Measurements from ENCODE around the gene CZIB. TPM values are rescaled to one million over a fixed set of nuclear protein-coding genes. Genes with fewer than 3 reads are reported as not detected.

Gene CZIB
- total and polyA plus RNA-seq, 2 of the 13 experiments (the other 11 are each of a cell fraction or from before 2014, with no cell fraction given), result 49.2 to 67.0 TPM

DNA sequence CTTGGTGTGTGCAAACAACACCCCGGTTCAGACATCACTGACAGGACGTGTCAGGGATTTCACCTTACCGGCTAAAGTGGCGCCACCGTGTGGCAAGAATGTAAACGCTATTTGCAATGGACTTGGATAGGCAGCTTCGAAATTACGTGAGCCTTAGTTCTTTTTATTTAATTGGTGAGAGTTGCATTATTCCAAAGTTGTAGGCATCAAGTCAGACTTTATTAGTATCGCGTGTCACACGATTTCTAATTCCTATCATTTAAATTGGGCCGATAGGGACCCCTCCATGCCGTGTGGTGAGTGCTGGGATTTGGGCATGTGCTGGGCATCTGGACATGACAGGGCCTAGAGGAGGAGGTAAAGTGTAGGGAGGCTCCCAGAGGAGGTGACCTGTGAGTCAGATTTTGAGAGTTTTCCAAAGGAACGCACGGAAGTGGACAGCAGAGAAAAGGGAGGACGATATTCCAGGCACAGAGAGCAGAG lies 38.3 kb downstream of the CZIB start (continued):
- TF ChIP-seq, protein P1, sequence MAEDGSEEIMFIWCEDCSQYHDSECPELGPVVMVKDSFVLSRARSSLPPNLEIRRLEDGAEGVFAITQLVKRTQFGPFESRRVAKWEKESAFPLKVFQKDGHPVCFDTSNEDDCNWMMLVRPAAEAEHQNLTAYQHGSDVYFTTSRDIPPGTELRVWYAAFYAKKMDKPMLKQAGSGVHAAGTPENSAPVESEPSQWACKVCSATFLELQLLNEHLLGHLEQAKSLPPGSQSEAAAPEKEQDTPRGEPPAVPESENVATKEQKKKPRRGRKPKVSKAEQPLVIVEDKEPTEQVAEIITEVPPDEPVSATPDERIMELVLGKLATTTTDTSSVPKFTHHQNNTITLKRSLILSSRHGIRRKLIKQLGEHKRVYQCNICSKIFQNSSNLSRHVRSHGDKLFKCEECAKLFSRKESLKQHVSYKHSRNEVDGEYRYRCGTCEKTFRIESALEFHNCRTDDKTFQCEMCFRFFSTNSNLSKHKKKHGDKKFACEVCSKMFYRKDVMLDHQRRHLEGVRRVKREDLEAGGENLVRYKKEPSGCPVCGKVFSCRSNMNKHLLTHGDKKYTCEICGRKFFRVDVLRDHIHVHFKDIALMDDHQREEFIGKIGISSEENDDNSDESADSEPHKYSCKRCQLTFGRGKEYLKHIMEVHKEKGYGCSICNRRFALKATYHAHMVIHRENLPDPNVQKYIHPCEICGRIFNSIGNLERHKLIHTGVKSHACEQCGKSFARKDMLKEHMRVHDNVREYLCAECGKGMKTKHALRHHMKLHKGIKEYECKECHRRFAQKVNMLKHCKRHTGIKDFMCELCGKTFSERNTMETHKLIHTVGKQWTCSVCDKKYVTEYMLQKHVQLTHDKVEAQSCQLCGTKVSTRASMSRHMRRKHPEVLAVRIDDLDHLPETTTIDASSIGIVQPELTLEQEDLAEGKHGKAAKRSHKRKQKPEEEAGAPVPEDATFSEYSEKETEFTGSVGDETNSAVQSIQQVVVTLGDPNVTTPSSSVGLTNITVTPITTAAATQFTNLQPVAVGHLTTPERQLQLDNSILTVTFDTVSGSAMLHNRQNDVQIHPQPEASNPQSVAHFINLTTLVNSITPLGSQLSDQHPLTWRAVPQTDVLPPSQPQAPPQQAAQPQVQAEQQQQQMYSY (CRISPR knock-in tag; IDR thresholded peaks at IDR 0.05), result 0 out of 2 replicates have a peak, but pooled peaks have one; percentile 39
- TF ChIP-seq HOXA5 (CRISPR knock-in tag; IDR thresholded peaks at IDR 0.05) (no peak; the same call in 1 of the 2 replicates), LCORL (IDR thresholded peaks at IDR 0.05) (no peak), LCORL (CRISPR knock-in tag; IDR thresholded peaks at IDR 0.05) (peak; percentile 47; the same call in 1 of the 2 replicates), JUN (CRISPR knock-in tag; IDR thresholded peaks at IDR 0.05) (0 out of 2 replicates have a peak, but pooled peaks have one; percentile 16), POGZ (CRISPR knock-in tag; IDR thresholded peaks at IDR 0.05) (0 out of 2 replicates have a peak, but pooled peaks have one; percentile 28), TEAD3 (CRISPR knock-in tag; optimal IDR thresholded peaks at IDR 0.05; ENCODE audit: borderline replicate concordance) (peak; percentile 100), ZNF207 (IDR thresholded peaks at IDR 0.05; ENCODE audit: borderline replicate concordance) (no peak), KLF15 (CRISPR knock-in tag; IDR thresholded peaks at IDR 0.05; ENCODE audit: borderline replicate concordance) (0 out of 2 replicates have a peak, but pooled peaks have one; percentile 41), ASH2L (IDR thresholded peaks at IDR 0.05; ENCODE audit: insufficient read length, low read depth, low read length) (peak; percentile 16), HNRNPH1 (optimal IDR thresholded peaks at IDR 0.05; ENCODE audit: low read depth, low read length) (no peak), MEIS2 (CRISPR knock-in tag; IDR thresholded peaks at IDR 0.05) (peak; percentile 73; the same call in 1 of the 2 replicates), RNF2 (conservative IDR thresholded peaks at IDR 0.05; ENCODE audit: low read depth) (peak; percentile 53; the same call in 1 of the 2 replicates), SAP130 (CRISPR knock-in tag; IDR thresholded peaks at IDR 0.05; ENCODE audit: low read depth) (peak; percentile 77), MYC (CRISPR knock-in tag; IDR thresholded peaks at IDR 0.05; ENCODE audit: borderline replicate concordance) (peak; percentile 44; the same call in 1 of the 2 replicates), ZNF232 (CRISPR knock-in tag; IDR thresholded peaks at IDR 0.05; ENCODE audit: borderline replicate concordance) (no peak), REPIN1 (CRISPR knock-in tag; IDR thresholded peaks at IDR 0.05; ENCODE audit: borderline replicate concordance, low read depth) (peak; percentile 37; the same call in 1 of the 2 replicates), ZNF33A (CRISPR knock-in tag; IDR thresholded peaks at IDR 0.05; ENCODE audit: borderline replicate concordance) (0 out of 2 replicates have a peak, but pooled peaks have one; percentile 41), ZNF343 (CRISPR knock-in tag; IDR thresholded peaks at IDR 0.05) (no peak), ZNF256 (CRISPR knock-in tag; conservative IDR thresholded peaks at IDR 0.05) (no peak), SRF (IDR thresholded peaks at IDR 0.05; ENCODE audit: low read depth, low read length) (no peak), ZKSCAN5 (CRISPR knock-in tag; IDR thresholded peaks at IDR 0.05) (peak; percentile 61; the same call in 1 of the 2 replicates)
- TF ChIP-seq, protein P2, sequence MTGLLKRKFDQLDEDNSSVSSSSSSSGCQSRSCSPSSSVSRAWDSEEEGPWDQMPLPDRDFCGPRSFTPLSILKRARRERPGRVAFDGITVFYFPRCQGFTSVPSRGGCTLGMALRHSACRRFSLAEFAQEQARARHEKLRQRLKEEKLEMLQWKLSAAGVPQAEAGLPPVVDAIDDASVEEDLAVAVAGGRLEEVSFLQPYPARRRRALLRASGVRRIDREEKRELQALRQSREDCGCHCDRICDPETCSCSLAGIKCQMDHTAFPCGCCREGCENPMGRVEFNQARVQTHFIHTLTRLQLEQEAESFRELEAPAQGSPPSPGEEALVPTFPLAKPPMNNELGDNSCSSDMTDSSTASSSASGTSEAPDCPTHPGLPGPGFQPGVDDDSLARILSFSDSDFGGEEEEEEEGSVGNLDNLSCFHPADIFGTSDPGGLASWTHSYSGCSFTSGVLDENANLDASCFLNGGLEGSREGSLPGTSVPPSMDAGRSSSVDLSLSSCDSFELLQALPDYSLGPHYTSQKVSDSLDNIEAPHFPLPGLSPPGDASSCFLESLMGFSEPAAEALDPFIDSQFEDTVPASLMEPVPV (CRISPR knock-in tag; IDR thresholded peaks at IDR 0.05), result no peak
- TF ChIP-seq, protein P3, sequence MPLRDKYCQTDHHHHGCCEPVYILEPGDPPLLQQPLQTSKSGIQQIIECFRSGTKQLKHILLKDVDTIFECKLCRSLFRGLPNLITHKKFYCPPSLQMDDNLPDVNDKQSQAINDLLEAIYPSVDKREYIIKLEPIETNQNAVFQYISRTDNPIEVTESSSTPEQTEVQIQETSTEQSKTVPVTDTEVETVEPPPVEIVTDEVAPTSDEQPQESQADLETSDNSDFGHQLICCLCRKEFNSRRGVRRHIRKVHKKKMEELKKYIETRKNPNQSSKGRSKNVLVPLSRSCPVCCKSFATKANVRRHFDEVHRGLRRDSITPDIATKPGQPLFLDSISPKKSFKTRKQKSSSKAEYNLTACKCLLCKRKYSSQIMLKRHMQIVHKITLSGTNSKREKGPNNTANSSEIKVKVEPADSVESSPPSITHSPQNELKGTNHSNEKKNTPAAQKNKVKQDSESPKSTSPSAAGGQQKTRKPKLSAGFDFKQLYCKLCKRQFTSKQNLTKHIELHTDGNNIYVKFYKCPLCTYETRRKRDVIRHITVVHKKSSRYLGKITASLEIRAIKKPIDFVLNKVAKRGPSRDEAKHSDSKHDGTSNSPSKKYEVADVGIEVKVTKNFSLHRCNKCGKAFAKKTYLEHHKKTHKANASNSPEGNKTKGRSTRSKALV (CRISPR knock-in tag; IDR thresholded peaks at IDR 0.05), result peak; percentile 46; the same call in 1 of the 2 replicates

Data from HepG2 (cell line).